Measurements from ENCODE around the gene BAMBI.

The BAMBI gene

GRCh38 chr10:28680358-28680752 lies 3.0 kb downstream of the BAMBI start:
- DNase-seq (ENCODE audit: insufficient read length, low spot score) (no peak), FAIRE-seq (no peak)
- TF ChIP-seq POLR2A (IDR thresholded peaks at IDR 0.05; ENCODE audit: low read depth, low read length): no peak

- DNase-seq (ENCODE audit: insufficient read length, low spot score): no peak
- TF ChIP-seq POLR2A (IDR thresholded peaks at IDR 0.05; ENCODE audit: low read depth, low read length): no peak
- no peak for FAIRE-seq
Measured at GRCh38 chr10:28681291-28681763, 4.0 kb downstream of the BAMBI start.

GRCh38 chr10:28681928-28682750 lies 4.8 kb downstream of the BAMBI start:
- no peak for FAIRE-seq
- TF ChIP-seq POLR2A (IDR thresholded peaks at IDR 0.05; ENCODE audit: low read depth, low read length): no peak
- DNase-seq (ENCODE audit: insufficient read length, low spot score): no peak

GRCh38 chr10:28684157-28684985 lies 7.0 kb downstream of the BAMBI start:
- no peak for FAIRE-seq
- no peak for TF ChIP-seq POLR2A (IDR thresholded peaks at IDR 0.05; ENCODE audit: low read depth, low read length)
- DNase-seq (ENCODE audit: insufficient read length, low spot score): no peak

GRCh38 chr10:28684986-28685580 lies 7.8 kb downstream of the BAMBI start:
- DNase-seq (ENCODE audit: insufficient read length, low spot score) (no peak), FAIRE-seq (no peak)
- no peak for TF ChIP-seq POLR2A (IDR thresholded peaks at IDR 0.05; ENCODE audit: low read depth, low read length)

GRCh38 chr10:28685717-28686116 lies 8.4 kb downstream of the BAMBI start:
- no peak for TF ChIP-seq POLR2A (IDR thresholded peaks at IDR 0.05; ENCODE audit: low read depth, low read length)
- no peak for DNase-seq (ENCODE audit: insufficient read length, low spot score)
- no peak for FAIRE-seq

- no peak for DNase-seq (ENCODE audit: insufficient read length, low spot score)
- no peak for FAIRE-seq
- no peak for TF ChIP-seq POLR2A (IDR thresholded peaks at IDR 0.05; ENCODE audit: low read depth, low read length)
Measured at GRCh38 chr10:28686835-28687682, 9.7 kb downstream of the BAMBI start.

- DNase-seq (ENCODE audit: insufficient read length, low spot score) (no peak), FAIRE-seq (no peak)
- no peak for TF ChIP-seq POLR2A (IDR thresholded peaks at IDR 0.05; ENCODE audit: low read depth, low read length)
Measured at GRCh38 chr10:28687683-28688001, 10.3 kb downstream of the BAMBI start.

- FAIRE-seq (no peak), DNase-seq (ENCODE audit: insufficient read length, low spot score) (no peak)
- no peak for TF ChIP-seq POLR2A (IDR thresholded peaks at IDR 0.05; ENCODE audit: low read depth, low read length)
Measured at GRCh38 chr10:28690545-28690944, 13.2 kb downstream of the BAMBI start.

GRCh38 chr10:28691187-28691694 lies 13.9 kb downstream of the BAMBI start:
- DNase-seq (ENCODE audit: insufficient read length, low spot score): no peak
- no peak for FAIRE-seq
- no peak for TF ChIP-seq POLR2A (IDR thresholded peaks at IDR 0.05; ENCODE audit: low read depth, low read length)

- no peak for DNase-seq (ENCODE audit: insufficient read length, low spot score)
- no peak for TF ChIP-seq POLR2A (IDR thresholded peaks at IDR 0.05; ENCODE audit: low read depth, low read length)
- FAIRE-seq: no peak
Measured at GRCh38 chr10:28692050-28692449, 14.7 kb downstream of the BAMBI start.

- no peak for TF ChIP-seq POLR2A (IDR thresholded peaks at IDR 0.05; ENCODE audit: low read depth, low read length)
- FAIRE-seq (no peak), DNase-seq (ENCODE audit: insufficient read length, low spot score) (no peak)
Measured at GRCh38 chr10:28694530-28694929, 17.2 kb downstream of the BAMBI start.

GRCh38 chr10:28698075-28698474 lies 20.8 kb downstream of the BAMBI start:
- DNase-seq (ENCODE audit: insufficient read length, low spot score) (no peak), FAIRE-seq (no peak)
- TF ChIP-seq POLR2A (IDR thresholded peaks at IDR 0.05; ENCODE audit: low read depth, low read length): no peak

Measured in H54 (cell line).